Measurements from ENCODE around the gene MRPL49. TPM values are rescaled to one million over a fixed set of nuclear protein-coding genes. Genes with fewer than 3 reads are reported as not detected.

MRPL49 gene
- total and polyA plus RNA-seq, 2 of the 13 experiments (the other 11 are each of a cell fraction or from before 2014, with no cell fraction given): 39.2 to 53.3 TPM

- TF ChIP-seq ZNF503 (CRISPR knock-in tag; IDR thresholded peaks at IDR 0.05): no peak
- no peak for TF ChIP-seq ZNF431 (CRISPR knock-in tag; IDR thresholded peaks at IDR 0.05; ENCODE audit: borderline replicate concordance, low read depth)
- no peak for TF ChIP-seq GATA4 (IDR thresholded peaks at IDR 0.05; ENCODE audit: borderline replicate concordance, low read depth)
- no peak for TF ChIP-seq MZF1 (CRISPR knock-in tag; IDR thresholded peaks at IDR 0.05; ENCODE audit: borderline replicate concordance)
- TF ChIP-seq NCOA5 (CRISPR knock-in tag; IDR thresholded peaks at IDR 0.05): no peak
- TF ChIP-seq NFIC (IDR thresholded peaks at IDR 0.05; ENCODE audit: low read length): no peak
These were observed 35.3 kb upstream of the MRPL49 start (continued) for GRCh38 chr11:65086809-65087208.

GRCh38 chr11:65087216-65087615 lies 34.9 kb upstream of the MRPL49 start:
- CTCF ChIA-PET (ENCODE audit: low intra/inter-chr PET ratio, low total read pairs): no interaction called here
- H3K9ac ChIP-seq (ENCODE audit: insufficient read depth, low read depth, low read length): no peak overlapping the region
- H3K27me3 ChIP-seq (ENCODE audit: control insufficient read depth in 1 of 2, insufficient read depth in 2 of 2, low read length in 2 of 2): no peaks in the 10 kb centered on the region; a peak in 1 of 5 replicates
- H3K79me2 ChIP-seq (ENCODE audit: insufficient read depth, low read length): peaks cover 24% of the 10 kb centered on the region
- ATAC-seq (no peak), FAIRE-seq (no peak), DNase-seq (ENCODE audit: low spot score) (no peak)
- in situ Hi-C loops (cut with HindIII; ENCODE audit: extremely low pct_ligation_motif_present, low pct_unique_long_range_greater_than_20kb): no loop called here
- no TSS peak for BruUV-seq (replicated peaks)
- no peak for TF ChIP-seq U2AF1 (optimal IDR thresholded peaks at IDR 0.05; ENCODE audit: low read depth, low read length)
- no peak for TF ChIP-seq YY1 (IDR thresholded peaks at IDR 0.05; ENCODE audit: insufficient read depth, insufficient replicate concordance, low read depth, low read length)
- no peak for TF ChIP-seq HMGXB4 (CRISPR knock-in tag; IDR thresholded peaks at IDR 0.05; ENCODE audit: borderline replicate concordance in 1 of 2, low read depth in 1 of 2)
- no peak for TF ChIP-seq SALL1 (CRISPR knock-in tag; IDR thresholded peaks at IDR 0.05)
- no peak for TF ChIP-seq ZBTB7A (CRISPR knock-in tag; IDR thresholded peaks at IDR 0.05)
- TF ChIP-seq AGO2 (optimal IDR thresholded peaks at IDR 0.05; ENCODE audit: low read depth, low read length): no peak
- TF ChIP-seq IRF2 (CRISPR knock-in tag; IDR thresholded peaks at IDR 0.05): no peak
- TF ChIP-seq ZNF782 (CRISPR knock-in tag; IDR thresholded peaks at IDR 0.05; ENCODE audit: borderline replicate concordance): no peak
- TF ChIP-seq ZFY (CRISPR knock-in tag; IDR thresholded peaks at IDR 0.05): no peak
- TF ChIP-seq SIX1 (CRISPR knock-in tag; IDR thresholded peaks at IDR 0.05; ENCODE audit: borderline replicate concordance): no peak
- TF ChIP-seq ELF1 (CRISPR knock-in tag; IDR thresholded peaks at IDR 0.05): no peak
- no peak for TF ChIP-seq ZSCAN25 (CRISPR knock-in tag; IDR thresholded peaks at IDR 0.05)
- H3K27ac ChIP-seq (ENCODE audit: extremely low read length, insufficient read depth, low read length): no peak overlapping the region
- intact Hi-C loops (cut with micrococcal nuclease; ENCODE audit: unreplicated experiment): no loop called here
- H2AFZ ChIP-seq (ENCODE audit: low read length): no peak overlapping the region
- POLR2A ChIA-PET: no interaction called here
- no peak overlapping the region for H3K4me3 ChIP-seq (replicated peaks in 1 of 3; ENCODE audit: insufficient read depth in 1 of 3, low read depth in 2 of 3, low read length in 3 of 3)
- H4K20me1 ChIP-seq (ENCODE audit: insufficient read depth, low read length): no peaks in the 10 kb centered on the region
- peaks cover 26% of the 10 kb centered on the region for H3K4me1 ChIP-seq (ENCODE audit: insufficient read depth, low read length)
- H3K9me3 ChIP-seq (ENCODE audit: low read length): no peaks in the 10 kb centered on the region
- WGBS (ENCODE audit: low lambda C conversion rate): 95% methylated on average over 11 of the region's 11 CpGs
- H3K4me2 ChIP-seq (ENCODE audit: low read depth, low read length): no peak overlapping the region
- H3K36me3 ChIP-seq (replicated peaks in 1 of 2; ENCODE audit: control insufficient read depth in 1 of 2, insufficient read depth in 2 of 2, low read length in 2 of 2): peaks cover 13 to 18% of the 10 kb centered on the region in 2 experiments; a peak in 3 of 5 replicates

All from HepG2 (cell line).